ENCODE data around the gene EMC7. TPM values are rescaled to one million over a fixed set of nuclear protein-coding genes. Genes with fewer than 3 reads are reported as not detected.

The EMC7 gene
- polyA plus RNA-seq, 1 experiment: 116 TPM

- ChIA-PET POLR2A (no interaction called here), CTCF (interaction anchor here (1.4 to 4.0 kb wide), 2 partner anchors 9 to 90 kb away, joined by 4 to 28 read pairs; partner anchors contain the start of gene KATNBL1)
- no peak for DNase-seq (ENCODE audit: low read depth, low spot score)
- TF ChIP-seq, protein P1, sequence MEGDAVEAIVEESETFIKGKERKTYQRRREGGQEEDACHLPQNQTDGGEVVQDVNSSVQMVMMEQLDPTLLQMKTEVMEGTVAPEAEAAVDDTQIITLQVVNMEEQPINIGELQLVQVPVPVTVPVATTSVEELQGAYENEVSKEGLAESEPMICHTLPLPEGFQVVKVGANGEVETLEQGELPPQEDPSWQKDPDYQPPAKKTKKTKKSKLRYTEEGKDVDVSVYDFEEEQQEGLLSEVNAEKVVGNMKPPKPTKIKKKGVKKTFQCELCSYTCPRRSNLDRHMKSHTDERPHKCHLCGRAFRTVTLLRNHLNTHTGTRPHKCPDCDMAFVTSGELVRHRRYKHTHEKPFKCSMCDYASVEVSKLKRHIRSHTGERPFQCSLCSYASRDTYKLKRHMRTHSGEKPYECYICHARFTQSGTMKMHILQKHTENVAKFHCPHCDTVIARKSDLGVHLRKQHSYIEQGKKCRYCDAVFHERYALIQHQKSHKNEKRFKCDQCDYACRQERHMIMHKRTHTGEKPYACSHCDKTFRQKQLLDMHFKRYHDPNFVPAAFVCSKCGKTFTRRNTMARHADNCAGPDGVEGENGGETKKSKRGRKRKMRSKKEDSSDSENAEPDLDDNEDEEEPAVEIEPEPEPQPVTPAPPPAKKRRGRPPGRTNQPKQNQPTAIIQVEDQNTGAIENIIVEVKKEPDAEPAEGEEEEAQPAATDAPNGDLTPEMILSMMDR (IDR thresholded peaks at IDR 0.05; ENCODE audit: low read depth, low read length): no peak
- Histone ChIP-seq H3K9me3 (ENCODE audit: control insufficient read depth, insufficient read depth, low read length) (no peaks in the 10 kb centered on the region), H3K27me3 (ENCODE audit: control insufficient read depth, insufficient read depth, low read length) (no peaks in the 10 kb centered on the region), H3K4me3 (ENCODE audit: low read depth, low read length) (no peak overlapping the region), H3K27ac (ENCODE audit: low read depth, low read length) (no peak overlapping the region)
Observed at GRCh38 chr15:34119291-34119690, 17.6 kb upstream of the EMC7 start.

- ChIA-PET POLR2A (no interaction called here), CTCF (interaction anchor here (1.1 kb wide), 1 partner anchor 93 kb away, joined by 5 read pairs; the partner anchor contains the start of gene KATNBL1)
- Histone ChIP-seq H3K27ac (ENCODE audit: low read depth, low read length) (no peak overlapping the region), H3K4me3 (ENCODE audit: low read depth, low read length) (no peak overlapping the region), H3K27me3 (ENCODE audit: control insufficient read depth, insufficient read depth, low read length) (no peaks in the 10 kb centered on the region), H3K9me3 (ENCODE audit: control insufficient read depth, insufficient read depth, low read length) (no peaks in the 10 kb centered on the region)
- no peak for DNase-seq (ENCODE audit: low read depth, low spot score)
- TF ChIP-seq, protein P1 (IDR thresholded peaks at IDR 0.05; ENCODE audit: low read depth, low read length): no peak
Observed at GRCh38 chr15:34116620-34117019, 15.0 kb upstream of the EMC7 start.

- POLR2A ChIA-PET: no interaction called here
- DNase-seq (ENCODE audit: low read depth, low spot score): no peak
- CTCF ChIA-PET: no interaction called here
- Histone ChIP-seq H3K4me3 (ENCODE audit: low read depth, low read length) (no peak overlapping the region), H3K27ac (ENCODE audit: low read depth, low read length) (no peak overlapping the region), H3K9me3 (ENCODE audit: control insufficient read depth, insufficient read depth, low read length) (no peaks in the 10 kb centered on the region), H3K27me3 (ENCODE audit: control insufficient read depth, insufficient read depth, low read length) (no peaks in the 10 kb centered on the region)
- TF ChIP-seq, protein P1 (IDR thresholded peaks at IDR 0.05; ENCODE audit: low read depth, low read length): no peak
Observed at GRCh38 chr15:34114739-34115138, 13.1 kb upstream of the EMC7 start.

DNA sequence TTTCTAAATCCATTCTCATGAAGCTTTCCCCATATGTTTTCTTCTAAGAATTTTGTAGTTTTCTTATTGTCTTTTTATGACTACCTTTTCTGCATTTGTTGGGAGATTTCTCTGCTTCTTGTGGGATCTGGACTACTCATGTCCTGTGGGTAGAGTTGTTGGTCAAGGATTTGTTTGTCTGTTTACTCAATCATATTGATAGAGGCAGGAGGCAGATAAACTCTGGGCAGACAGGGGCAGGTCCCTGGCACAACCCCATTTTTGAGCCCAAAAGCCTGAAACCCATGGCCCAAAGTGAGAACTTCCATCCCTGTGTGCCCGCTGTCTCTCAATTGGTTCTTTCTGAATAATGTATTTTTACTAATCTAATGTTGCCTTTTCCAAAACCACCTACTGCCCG is 12.6 kb upstream of the EMC7 start:
- POLR2A ChIA-PET: interaction anchor here (1.1 kb wide), 1 partner anchor 96 kb away, joined by 4 read pairs; the partner anchor contains the start of gene KATNBL1
- no peak overlapping the region for H3K4me3 ChIP-seq (ENCODE audit: low read depth, low read length)

GRCh38 chr15:34111488-34111887 is 9.8 kb upstream of the EMC7 start:
- TF ChIP-seq, protein P1 (IDR thresholded peaks at IDR 0.05; ENCODE audit: low read depth, low read length): no peak
- DNase-seq (ENCODE audit: low read depth, low spot score): no peak
- no peaks in the 10 kb centered on the region for H3K27me3 ChIP-seq (ENCODE audit: control insufficient read depth, insufficient read depth, low read length)
- ChIA-PET CTCF (interaction anchor here (0.8 to 7.7 kb wide), 5 partner anchors 14 to 476 kb away, joined by 3 to 109 read pairs (median 16); partner anchors contain the start of gene KATNBL1), POLR2A (interaction anchor here (0.6 to 2.7 kb wide), 2 partner anchors 98 to 110 kb away, joined by 11 to 16 read pairs; partner anchors contain the start of gene KATNBL1)
- H3K4me3 ChIP-seq (ENCODE audit: low read depth, low read length): no peak overlapping the region
- H3K27ac ChIP-seq (ENCODE audit: low read depth, low read length): no peak overlapping the region
- no peaks in the 10 kb centered on the region for H3K9me3 ChIP-seq (ENCODE audit: control insufficient read depth, insufficient read depth, low read length)

More for the DNA sequence above, 12.6 kb upstream of the EMC7 start:
- no peak overlapping the region for H3K27ac ChIP-seq (ENCODE audit: low read depth, low read length)
- CTCF ChIA-PET: no interaction called here
- no peak for DNase-seq (ENCODE audit: low read depth, low spot score)
- H3K9me3 ChIP-seq (ENCODE audit: control insufficient read depth, insufficient read depth, low read length): no peaks in the 10 kb centered on the region
- H3K27me3 ChIP-seq (ENCODE audit: control insufficient read depth, insufficient read depth, low read length): no peaks in the 10 kb centered on the region
- TF ChIP-seq, protein P1 (IDR thresholded peaks at IDR 0.05; ENCODE audit: low read depth, low read length): no peak
